Osteocyte (in vitro differentiated cells): ENCODE measurements around the gene GRM7. TPM values are rescaled to one million over a fixed set of nuclear protein-coding genes. Genes with fewer than 3 reads are reported as not detected.
"Not testable (repeated sequence)": the region's sequence is repeated elsewhere in the genome, so short reads cannot be mapped to it uniquely, and the experiment has no call there.

Experiments used
- DNase-seq: peaks from one replicate; pipeline ENCODE4 v3.0.0; 2021; ENCODE audit warnings: mixed read lengths; ENCODE audit not compliant: unreplicated experiment; ENCODE audit errors: extremely low spot score
- H3K27ac Mint-ChIP-seq: one replicate; pipeline ENCODE4 v1.8.0; 2021; ENCODE audit warnings: mild to moderate bottlenecking, mixed read lengths; ENCODE audit not compliant: unreplicated experiment
- H3K27me3 Mint-ChIP-seq: one replicate; pipeline ENCODE4 v1.8.0; 2021; ENCODE audit warnings: mixed read lengths; ENCODE audit not compliant: unreplicated experiment
- H3K36me3 Mint-ChIP-seq: one replicate; pipeline ENCODE4 v1.8.0; 2021; ENCODE audit warnings: mixed read lengths; ENCODE audit not compliant: unreplicated experiment
- H3K4me1 Mint-ChIP-seq: one replicate; pipeline ENCODE4 v1.8.0; 2021; ENCODE audit warnings: mixed read lengths; ENCODE audit not compliant: unreplicated experiment
- H3K4me3 Mint-ChIP-seq: one replicate; pipeline ENCODE4 v1.8.0; 2021; ENCODE audit warnings: mild to moderate bottlenecking, moderate library complexity, mixed read lengths; ENCODE audit not compliant: unreplicated experiment
- H3K9me3 Mint-ChIP-seq: one replicate; pipeline ENCODE4 v1.8.0; 2021; ENCODE audit warnings: mixed read lengths; ENCODE audit not compliant: unreplicated experiment
- CTCF ChIP-seq: fragments of 200-600 bp; sonication (generic); IDR thresholded peaks from 2 replicates; pipeline ENCODE4 v1.5.0; 2021; ENCODE audit warnings: antibody characterized with exemption, mild to moderate bottlenecking, moderate library complexity
- total RNA-seq: library from RNA; stranded (reverse); gene quantifications from 2 replicates; pipeline ENCODE4 v1.2.1, GENCODE V29; 2021

The GRM7 gene
- total RNA-seq, 1 donor from 2014 or later, result not detected

GRCh38 chr3:6921066-6921465 is 60.2 kb downstream of the GRM7 start:
- H3K4me1 Mint-ChIP-seq, result no peaks in the 10 kb centered on the region
- no peaks in the 10 kb centered on the region for H3K27me3 Mint-ChIP-seq
- H3K9me3 Mint-ChIP-seq, result peaks cover 35% of the 10 kb centered on the region
- H3K36me3 Mint-ChIP-seq, result no peaks in the 10 kb centered on the region
- no peak overlapping the region for H3K27ac Mint-ChIP-seq
- TF ChIP-seq CTCF, result no peak
- no peak for DNase-seq
- no peak overlapping the region for H3K4me3 Mint-ChIP-seq

DNA sequence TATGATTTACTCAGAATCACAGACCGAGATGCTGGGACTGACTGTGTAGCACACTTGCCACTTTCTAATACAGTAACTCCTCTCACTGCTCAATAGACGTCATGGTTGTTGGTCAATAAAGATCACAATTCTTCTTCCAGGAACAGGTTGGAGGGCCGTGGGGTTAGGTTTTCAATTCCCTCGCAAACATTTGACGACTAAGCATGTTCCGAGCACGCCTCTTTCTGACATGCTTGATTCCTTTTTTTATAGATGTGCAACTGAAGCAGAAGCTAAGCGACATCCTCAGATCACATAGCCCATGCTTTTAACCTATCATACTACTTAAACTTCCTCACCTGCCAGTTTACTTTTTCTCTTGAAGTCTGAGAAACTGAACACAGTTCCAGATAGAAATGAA is 61.0 kb downstream of the GRM7 start:
- Mint-ChIP-seq H3K36me3 (no peaks in the 10 kb centered on the region), H3K4me1 (no peaks in the 10 kb centered on the region), H3K4me3 (no peak overlapping the region), H3K27me3 (no peaks in the 10 kb centered on the region), H3K27ac (no peak overlapping the region), H3K9me3 (peaks cover 35% of the 10 kb centered on the region)
- no peak for TF ChIP-seq CTCF
- DNase-seq, result no peak

- Mint-ChIP-seq H3K4me3 (no peak overlapping the region), H3K27ac (no peak overlapping the region), H3K9me3 (peaks cover 21% of the 10 kb centered on the region), H3K4me1 (no peaks in the 10 kb centered on the region), H3K27me3 (no peaks in the 10 kb centered on the region), H3K36me3 (no peaks in the 10 kb centered on the region)
- no peak for TF ChIP-seq CTCF
- no peak for DNase-seq
These were observed 67.1 kb downstream of the GRM7 start for GRCh38 chr3:6928064-6928463.

DNA sequence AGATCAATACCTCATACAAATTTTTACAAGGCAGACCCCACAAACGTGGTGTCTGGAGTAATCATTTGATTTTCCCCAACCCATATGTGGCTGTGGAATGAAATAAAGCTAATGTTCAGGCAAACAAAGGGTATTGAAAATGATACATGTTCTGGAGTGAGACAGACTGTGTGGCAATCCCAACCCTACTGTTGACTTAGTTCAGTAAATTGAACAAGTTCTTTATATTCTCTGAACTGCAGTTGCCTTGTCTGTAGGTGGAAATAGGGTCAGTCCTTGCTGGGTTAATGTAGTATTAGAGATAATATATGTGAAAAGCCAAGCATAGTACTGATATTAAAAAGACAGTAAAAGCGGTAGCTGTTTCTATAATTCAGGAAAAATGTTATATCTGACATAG is 69.0 kb downstream of the GRM7 start:
- no peak for DNase-seq
- no peak overlapping the region for H3K27ac Mint-ChIP-seq
- H3K4me1 Mint-ChIP-seq, result no peaks in the 10 kb centered on the region
- H3K4me3 Mint-ChIP-seq, result no peak overlapping the region
- TF ChIP-seq CTCF, result no peak
- H3K27me3 Mint-ChIP-seq, result no peaks in the 10 kb centered on the region
- H3K9me3 Mint-ChIP-seq, result peaks cover 20% of the 10 kb centered on the region
- H3K36me3 Mint-ChIP-seq, result no peaks in the 10 kb centered on the region

GRCh38 chr3:6935418-6935817 is 74.5 kb downstream of the GRM7 start:
- H3K4me3 Mint-ChIP-seq, H3K27me3 Mint-ChIP-seq, H3K27ac Mint-ChIP-seq, DNase-seq, H3K4me1 Mint-ChIP-seq, H3K36me3 Mint-ChIP-seq: not testable (repeated sequence)
- H3K9me3 Mint-ChIP-seq, result peaks cover 34% of the 10 kb centered on the region

DNA sequence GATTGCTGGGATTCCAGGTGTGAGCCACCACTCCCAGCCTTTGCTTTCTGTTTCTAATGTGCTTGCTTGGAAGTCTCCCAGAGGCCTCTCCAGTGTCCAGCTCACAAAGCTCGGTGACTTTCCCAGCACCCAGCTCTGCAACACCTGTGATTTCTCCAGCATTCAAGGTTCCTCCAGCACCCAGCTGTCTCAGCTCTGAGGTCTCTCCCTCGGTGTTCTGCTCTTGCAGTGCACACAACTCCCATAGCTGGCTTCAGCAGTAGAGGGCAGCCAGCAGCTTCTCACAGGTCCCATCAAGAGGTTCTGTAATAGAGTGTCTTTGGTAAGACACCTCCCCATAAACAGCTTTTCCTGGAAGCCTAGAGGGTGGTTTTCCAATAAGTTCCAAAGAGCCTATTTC is 75.1 kb downstream of the GRM7 start:
- H3K4me3 Mint-ChIP-seq, result no peak overlapping the region
- H3K9me3 Mint-ChIP-seq, result peaks cover 37% of the 10 kb centered on the region
- no peak overlapping the region for H3K27ac Mint-ChIP-seq
- H3K4me1 Mint-ChIP-seq, result no peaks in the 10 kb centered on the region
- H3K27me3 Mint-ChIP-seq, result no peaks in the 10 kb centered on the region
- TF ChIP-seq CTCF, result no peak
- DNase-seq, result no peak
- H3K36me3 Mint-ChIP-seq, result no peaks in the 10 kb centered on the region
